MCF 10A (cell line): Measurements from ENCODE around the gene PPP2R2C. TPM values are rescaled to one million over a fixed set of nuclear protein-coding genes. Genes with fewer than 3 reads are reported as not detected.

ENCODE experiments used
- BruUV-seq: library from RNA; stranded (reverse); fragments of 400-500 nt; replicated peaks from 2 replicates; lab custom pipeline; 2021; lab: Mats Ljungman, UMichigan
- CTCF ChIA-PET: fragments of 300-600 bp; sonication (Branson Sonifier 250); formaldehyde crosslinking; extraction: SDS; loops from one replicate; lab custom pipeline; 2021; ENCODE audit warnings: antibody characterized with exemption, inconsistent platforms; lab: Yijun Ruan, JAX
- POLR2A ChIA-PET: fragments of 300-600, 350-650 bp; sonication (Branson Sonifier 250); formaldehyde crosslinking; extraction: SDS; loops from one replicate; lab custom pipeline; 2020; ENCODE audit warnings: antibody characterized with exemption, inconsistent platforms; lab: Yijun Ruan, JAX
- DNase-seq: peaks from one replicate; pipeline ENCODE4 v3.0.0-alpha.2; 2018; ENCODE audit not compliant: unreplicated experiment
- H3K27ac Mint-ChIP-seq: one replicate; pipeline ENCODE4 v1.8.0; 2022; ENCODE audit warnings: mild to moderate bottlenecking, low read depth, mixed read lengths; ENCODE audit not compliant: unreplicated experiment
- H3K27me3 Mint-ChIP-seq: one replicate; pipeline ENCODE4 v1.8.0; 2022; ENCODE audit warnings: mixed read lengths; ENCODE audit not compliant: insufficient read depth, unreplicated experiment
- H3K36me3 Mint-ChIP-seq: one replicate; pipeline ENCODE4 v1.8.0; 2022; ENCODE audit warnings: mild to moderate bottlenecking, moderate library complexity, mixed read lengths; ENCODE audit not compliant: insufficient read depth, unreplicated experiment
- H3K4me1 Mint-ChIP-seq: one replicate; pipeline ENCODE4 v1.8.0; 2022; ENCODE audit warnings: mixed read lengths; ENCODE audit not compliant: insufficient read depth, unreplicated experiment
- H3K4me3 Mint-ChIP-seq: one replicate; pipeline ENCODE4 v1.8.0; 2022; ENCODE audit warnings: mild to moderate bottlenecking, moderate library complexity, mixed read lengths; ENCODE audit not compliant: unreplicated experiment
- H3K9me3 Mint-ChIP-seq: one replicate; pipeline ENCODE4 v1.8.0; 2022; ENCODE audit warnings: mixed read lengths; ENCODE audit not compliant: unreplicated experiment
- intact Hi-C: fragments of 100-400 bp; cut with micrococcal nuclease; formaldehyde crosslinking; loops from 2 replicates; pipeline ENCODE4 v1.14.1; 2022
- total RNA-seq: library from RNA; stranded (reverse); gene quantifications from 2 replicates; pipeline ENCODE4 v1.2.3, GENCODE V29; 2022
- TF ChIP-seq, protein P1 (sequence below): fragments of 200-600 bp; IDR thresholded peaks from one replicate; pipeline ENCODE4 v1.8.0; 2022; ENCODE audit warnings: antibody characterized with exemption, mild to moderate bottlenecking; ENCODE audit not compliant: unreplicated experiment

Gene PPP2R2C
- total RNA-seq, 1 experiment from 2014 or later, result 3.6 TPM

DNA sequence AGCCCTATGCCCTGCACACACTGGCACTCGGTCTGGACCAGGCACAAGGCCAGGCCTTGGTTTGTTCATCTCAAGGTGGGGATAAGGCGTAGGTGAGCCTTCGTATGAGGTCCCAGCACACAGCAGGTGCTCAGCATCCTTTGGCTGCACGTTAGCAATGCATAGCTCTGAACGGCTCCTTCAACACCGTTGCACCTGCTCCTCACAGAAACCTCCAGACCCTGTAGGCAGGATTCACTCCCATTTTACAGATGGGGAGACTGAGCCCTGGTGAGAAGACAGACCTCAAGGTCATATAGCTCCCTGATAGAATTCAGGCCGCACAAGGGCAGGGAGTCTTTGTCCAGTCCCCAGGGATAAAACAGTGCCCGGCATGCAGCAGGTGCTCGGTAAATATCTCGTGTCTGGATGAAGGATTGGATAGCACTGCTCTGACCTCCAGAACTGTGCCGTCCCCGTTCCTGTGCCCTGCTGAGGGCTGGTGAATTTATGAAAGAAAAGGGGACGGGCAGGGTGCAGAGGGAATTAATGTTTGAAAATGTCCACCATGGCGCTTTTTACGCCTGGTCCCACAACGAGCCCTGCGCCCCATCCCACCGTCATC, 2.4 kb downstream of the PPP2R2C start:
- no peaks in the 10 kb centered on the region for H3K36me3 Mint-ChIP-seq
- no peak for DNase-seq
- TF ChIP-seq, protein P1, sequence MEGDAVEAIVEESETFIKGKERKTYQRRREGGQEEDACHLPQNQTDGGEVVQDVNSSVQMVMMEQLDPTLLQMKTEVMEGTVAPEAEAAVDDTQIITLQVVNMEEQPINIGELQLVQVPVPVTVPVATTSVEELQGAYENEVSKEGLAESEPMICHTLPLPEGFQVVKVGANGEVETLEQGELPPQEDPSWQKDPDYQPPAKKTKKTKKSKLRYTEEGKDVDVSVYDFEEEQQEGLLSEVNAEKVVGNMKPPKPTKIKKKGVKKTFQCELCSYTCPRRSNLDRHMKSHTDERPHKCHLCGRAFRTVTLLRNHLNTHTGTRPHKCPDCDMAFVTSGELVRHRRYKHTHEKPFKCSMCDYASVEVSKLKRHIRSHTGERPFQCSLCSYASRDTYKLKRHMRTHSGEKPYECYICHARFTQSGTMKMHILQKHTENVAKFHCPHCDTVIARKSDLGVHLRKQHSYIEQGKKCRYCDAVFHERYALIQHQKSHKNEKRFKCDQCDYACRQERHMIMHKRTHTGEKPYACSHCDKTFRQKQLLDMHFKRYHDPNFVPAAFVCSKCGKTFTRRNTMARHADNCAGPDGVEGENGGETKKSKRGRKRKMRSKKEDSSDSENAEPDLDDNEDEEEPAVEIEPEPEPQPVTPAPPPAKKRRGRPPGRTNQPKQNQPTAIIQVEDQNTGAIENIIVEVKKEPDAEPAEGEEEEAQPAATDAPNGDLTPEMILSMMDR, result no peak
- CTCF ChIA-PET, result interaction anchor here (0.6 to 0.7 kb wide), 3 partner anchors 76 to 146 kb away, joined by 3 to 4 read pairs (median 4); no protein-coding TSS in a partner anchor
- H3K27ac Mint-ChIP-seq, result no peak overlapping the region
- H3K4me1 Mint-ChIP-seq, result no peaks in the 10 kb centered on the region
- BruUV-seq, result no TSS peak
- H3K9me3 Mint-ChIP-seq, result no peaks in the 10 kb centered on the region
- H3K4me3 Mint-ChIP-seq, result peak overlapping the region; percentile 57
- POLR2A ChIA-PET, result no interaction called here
- intact Hi-C loops, result loop anchor here (5.0 kb wide), 1 partner anchor 77 kb away; no protein-coding TSS in a partner anchor
- peaks cover 12% of the 10 kb centered on the region for H3K27me3 Mint-ChIP-seq

GRCh38 chr4:6469144-6469543, 3.3 kb downstream of the PPP2R2C start:
- Mint-ChIP-seq H3K27me3 (peaks cover 12% of the 10 kb centered on the region), H3K4me3 (no peak overlapping the region), H3K27ac (no peak overlapping the region), H3K9me3 (no peaks in the 10 kb centered on the region), H3K36me3 (no peaks in the 10 kb centered on the region), H3K4me1 (no peaks in the 10 kb centered on the region)
- no TSS peak for BruUV-seq
- ChIA-PET CTCF (interaction anchor here (0.6 kb wide), 1 partner anchor 77 kb away, joined by 4 read pairs; no protein-coding TSS in a partner anchor), POLR2A (no interaction called here)
- DNase-seq, result no peak
- TF ChIP-seq, protein P1, result no peak
- intact Hi-C loops, result no loop called here

- Mint-ChIP-seq H3K27me3 (peaks cover 8% of the 10 kb centered on the region), H3K27ac (no peak overlapping the region), H3K36me3 (no peaks in the 10 kb centered on the region), H3K9me3 (no peaks in the 10 kb centered on the region), H3K4me3 (no peak overlapping the region), H3K4me1 (no peaks in the 10 kb centered on the region)
- POLR2A ChIA-PET, result interaction anchor here (0.7 kb wide), 1 partner anchor 124 kb away, joined by 3 read pairs; no protein-coding TSS in a partner anchor
- BruUV-seq, result no TSS peak
- TF ChIP-seq, protein P1, result no peak
- DNase-seq, result no peak
- CTCF ChIA-PET, result interaction anchor here (0.6 to 0.9 kb wide), 2 partner anchors 82 to 805 kb away, joined by 3 to 4 read pairs; no protein-coding TSS in a partner anchor
- intact Hi-C loops, result no loop called here
Measured at GRCh38 chr4:6468376-6468775, 4.0 kb downstream of the PPP2R2C start.

GRCh38 chr4:6467600-6467999, 4.8 kb downstream of the PPP2R2C start:
- no peak overlapping the region for H3K27ac Mint-ChIP-seq
- H3K4me3 Mint-ChIP-seq, result no peak overlapping the region
- no peaks in the 10 kb centered on the region for H3K36me3 Mint-ChIP-seq
- TF ChIP-seq, protein P1, result no peak
- H3K4me1 Mint-ChIP-seq, result no peaks in the 10 kb centered on the region
- DNase-seq, result no peak
- BruUV-seq, result no TSS peak
- CTCF ChIA-PET, result interaction anchor here (0.7 kb wide), 1 partner anchor 54 kb away, joined by 3 read pairs; no protein-coding TSS in a partner anchor
- intact Hi-C loops, result no loop called here
- H3K9me3 Mint-ChIP-seq, result no peaks in the 10 kb centered on the region
- POLR2A ChIA-PET, result interaction anchor here (1.1 kb wide), 1 partner anchor 61 kb away, joined by 3 read pairs; no protein-coding TSS in a partner anchor
- peaks cover under 1% of the 10 kb centered on the region for H3K27me3 Mint-ChIP-seq
